ENCODE results near the gene DRC3. TPM values are rescaled to one million over a fixed set of nuclear protein-coding genes. Genes with fewer than 3 reads are reported as not detected.
"Not testable (repeated sequence)": the region's sequence is repeated elsewhere in the genome, so short reads cannot be mapped to it uniquely, and the experiment has no call there.

Gene DRC3
- total RNA-seq, 4 donors from 2014 or later = 4.3 to 8.6 (median 6.0) TPM

DNA sequence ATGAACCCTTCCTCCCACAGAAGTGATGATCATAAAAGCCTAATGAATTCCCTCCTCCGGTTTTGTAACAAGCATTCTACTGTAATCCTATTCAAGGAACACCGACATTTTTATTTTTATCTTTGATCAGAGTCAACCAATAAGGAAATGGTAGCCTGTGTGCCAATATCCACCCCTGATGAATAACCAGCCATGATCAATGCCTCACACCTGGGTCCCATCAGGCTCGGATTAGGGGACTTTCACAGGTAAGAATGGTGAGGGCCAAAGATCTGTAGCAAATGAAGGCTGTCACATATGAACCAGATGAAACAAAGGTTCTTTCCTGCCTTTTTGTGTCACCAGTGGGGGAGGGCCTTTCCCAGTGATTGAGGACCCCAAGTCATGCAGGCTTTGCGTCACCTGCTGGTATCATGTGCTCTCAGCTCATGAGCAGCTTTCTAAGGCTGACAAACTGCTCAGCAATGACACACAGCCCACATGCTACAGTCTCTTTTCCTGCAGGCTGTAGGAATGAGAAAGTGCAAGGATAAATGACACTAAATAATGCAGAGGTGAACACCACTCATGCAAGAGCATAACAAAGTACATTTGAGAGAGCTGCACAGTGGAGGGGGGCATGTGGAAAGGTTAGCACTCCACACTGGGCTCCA lies 35.3 kb upstream of the DRC3 start:
- peak overlapping the region in 3 of 4 donors; percentile 20 to 86 (median 83) for H3K27ac ChIP-seq
- H3K4me1 ChIP-seq = peaks cover 0 to 98% (median 56%) of the 10 kb centered on the region in 4 donors
- H3K9me3 ChIP-seq = no peaks in the 10 kb centered on the region
- no peaks in the 10 kb centered on the region for H3K36me3 ChIP-seq
- H3K4me3 ChIP-seq = no peak overlapping the region
- no peaks in the 10 kb centered on the region for H3K27me3 ChIP-seq
- TF ChIP-seq POLR2A (IDR thresholded peaks at IDR 0.05) = no peak
- TF ChIP-seq, protein P1, sequence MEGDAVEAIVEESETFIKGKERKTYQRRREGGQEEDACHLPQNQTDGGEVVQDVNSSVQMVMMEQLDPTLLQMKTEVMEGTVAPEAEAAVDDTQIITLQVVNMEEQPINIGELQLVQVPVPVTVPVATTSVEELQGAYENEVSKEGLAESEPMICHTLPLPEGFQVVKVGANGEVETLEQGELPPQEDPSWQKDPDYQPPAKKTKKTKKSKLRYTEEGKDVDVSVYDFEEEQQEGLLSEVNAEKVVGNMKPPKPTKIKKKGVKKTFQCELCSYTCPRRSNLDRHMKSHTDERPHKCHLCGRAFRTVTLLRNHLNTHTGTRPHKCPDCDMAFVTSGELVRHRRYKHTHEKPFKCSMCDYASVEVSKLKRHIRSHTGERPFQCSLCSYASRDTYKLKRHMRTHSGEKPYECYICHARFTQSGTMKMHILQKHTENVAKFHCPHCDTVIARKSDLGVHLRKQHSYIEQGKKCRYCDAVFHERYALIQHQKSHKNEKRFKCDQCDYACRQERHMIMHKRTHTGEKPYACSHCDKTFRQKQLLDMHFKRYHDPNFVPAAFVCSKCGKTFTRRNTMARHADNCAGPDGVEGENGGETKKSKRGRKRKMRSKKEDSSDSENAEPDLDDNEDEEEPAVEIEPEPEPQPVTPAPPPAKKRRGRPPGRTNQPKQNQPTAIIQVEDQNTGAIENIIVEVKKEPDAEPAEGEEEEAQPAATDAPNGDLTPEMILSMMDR (IDR thresholded peaks at IDR 0.05) = no peak
- no peak for TF ChIP-seq EP300 (IDR thresholded peaks at IDR 0.05)
- DNase-seq (ENCODE audit: low spot score in 2 of 2) = no peak
- 61 to 62% methylated on average over 4 of the region's 4 CpGs for WGBS, 2 donors

DNA sequence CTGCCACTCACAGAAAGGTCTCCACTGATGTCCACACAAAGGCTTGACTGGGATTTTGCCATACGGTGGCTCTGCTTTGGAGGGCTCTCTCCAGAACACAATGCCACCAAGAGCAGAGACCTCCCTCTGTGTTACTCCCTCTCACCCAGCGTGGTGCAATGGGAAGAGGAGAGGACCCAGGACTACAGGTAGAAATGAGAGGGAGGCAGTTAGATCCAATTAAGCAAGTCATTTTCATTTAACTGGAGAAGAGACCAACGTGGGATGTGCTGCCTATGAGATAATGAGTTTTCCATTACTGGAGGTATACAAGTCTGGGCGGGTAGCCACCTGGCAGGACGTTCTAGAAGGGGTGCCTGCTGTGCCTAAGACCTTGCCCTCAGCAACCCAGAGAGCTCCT lies 34.7 kb upstream of the DRC3 start:
- Histone ChIP-seq H3K27ac (peak overlapping the region in 3 of 4 donors; percentile 20 to 86 (median 83)), H3K4me1 (peaks cover 0 to 99% (median 59%) of the 10 kb centered on the region in 4 donors), H3K27me3 (no peaks in the 10 kb centered on the region), H3K9me3 (no peaks in the 10 kb centered on the region), H3K36me3 (no peaks in the 10 kb centered on the region), H3K4me3 (no peak overlapping the region)
- WGBS, 2 donors = 80 to 84% methylated on average over 5 of the region's 5 CpGs
- DNase-seq (ENCODE audit: low spot score in 2 of 2) = no peak
- TF ChIP-seq POLR2A (IDR thresholded peaks at IDR 0.05) = no peak
- TF ChIP-seq, protein P1 (IDR thresholded peaks at IDR 0.05) = no peak
- no peak for TF ChIP-seq EP300 (IDR thresholded peaks at IDR 0.05)

DNA sequence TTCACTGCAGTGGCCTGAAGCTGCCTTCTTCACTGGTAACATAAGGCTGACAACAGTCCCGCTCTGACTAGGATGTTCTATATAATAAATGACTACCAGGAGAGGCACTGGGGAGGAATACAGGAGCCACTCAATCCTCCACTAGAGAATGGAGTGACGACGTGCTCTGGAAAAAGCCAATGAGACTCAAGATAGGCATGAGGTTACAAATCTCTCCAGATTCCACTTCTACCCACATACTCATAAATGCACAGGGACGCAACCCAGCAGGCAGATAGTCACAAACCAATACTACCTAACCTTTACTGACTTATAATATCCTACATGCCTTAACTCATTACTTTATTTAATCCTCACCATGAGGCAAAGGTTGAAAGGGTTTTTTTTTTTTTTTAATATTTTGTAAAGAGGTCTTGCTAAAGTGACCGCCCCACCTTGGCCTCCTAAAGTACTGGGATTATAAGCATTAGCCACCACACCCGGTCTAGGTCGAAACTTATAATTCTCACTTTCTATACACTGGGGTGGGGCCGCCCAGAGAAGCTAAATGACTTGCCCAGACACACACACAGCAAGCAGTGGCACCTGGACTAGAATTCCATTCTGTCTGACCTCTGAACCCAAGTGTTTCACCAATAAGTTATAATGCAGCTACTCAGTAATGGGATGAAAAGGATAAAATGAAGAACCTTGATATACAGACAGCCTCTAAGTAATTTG lies 34.1 kb upstream of the DRC3 start:
- WGBS, 2 donors = 84 to 93% methylated on average over 8 of the region's 8 CpGs
- TF ChIP-seq EP300 (IDR thresholded peaks at IDR 0.05) (no peak), POLR2A (IDR thresholded peaks at IDR 0.05) (no peak)
- TF ChIP-seq, protein P1 (IDR thresholded peaks at IDR 0.05) = no peak
- H3K9me3 ChIP-seq = no peaks in the 10 kb centered on the region
- peaks cover 0 to 99% (median 62%) of the 10 kb centered on the region in 4 donors for H3K4me1 ChIP-seq
- no peaks in the 10 kb centered on the region for H3K36me3 ChIP-seq
- no peaks in the 10 kb centered on the region for H3K27me3 ChIP-seq
- no peak overlapping the region for H3K4me3 ChIP-seq
- DNase-seq (ENCODE audit: low spot score in 2 of 2) = no peak
- peak overlapping the region in 3 of 4 donors; percentile 20 to 86 (median 83) for H3K27ac ChIP-seq

DNA sequence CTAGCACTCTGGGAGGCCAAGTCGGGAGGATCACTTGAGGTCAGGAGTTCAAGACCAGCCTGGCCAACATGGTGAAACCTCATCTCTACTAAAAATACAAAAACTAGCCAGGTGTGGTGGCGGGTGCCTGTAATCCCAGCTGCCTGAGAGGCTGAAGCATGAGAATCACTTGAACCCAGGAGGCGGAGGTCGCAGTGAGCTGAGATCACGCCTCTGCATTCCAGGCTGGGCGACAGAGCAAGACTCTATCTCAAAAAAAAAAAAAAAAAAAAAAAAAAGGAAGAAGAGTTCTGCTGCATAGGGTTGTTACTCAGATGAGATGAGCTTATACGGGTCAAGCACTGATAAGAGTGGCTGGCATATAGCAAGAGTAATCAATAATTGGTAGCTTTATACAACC lies 32.7 kb upstream of the DRC3 start:
- H3K4me1 ChIP-seq = peaks cover 0 to 99% (median 69%) of the 10 kb centered on the region in 4 donors
- H3K27me3 ChIP-seq; H3K36me3 ChIP-seq; DNase-seq (ENCODE audit: low spot score in 2 of 2); H3K4me3 ChIP-seq; H3K9me3 ChIP-seq: not testable (repeated sequence)
- WGBS, 2 donors = 88 to 89% methylated on average over 7 of the region's 7 CpGs
- peak overlapping the region in 2 of 4 donors; percentile 77 to 81 for H3K27ac ChIP-seq

DNA sequence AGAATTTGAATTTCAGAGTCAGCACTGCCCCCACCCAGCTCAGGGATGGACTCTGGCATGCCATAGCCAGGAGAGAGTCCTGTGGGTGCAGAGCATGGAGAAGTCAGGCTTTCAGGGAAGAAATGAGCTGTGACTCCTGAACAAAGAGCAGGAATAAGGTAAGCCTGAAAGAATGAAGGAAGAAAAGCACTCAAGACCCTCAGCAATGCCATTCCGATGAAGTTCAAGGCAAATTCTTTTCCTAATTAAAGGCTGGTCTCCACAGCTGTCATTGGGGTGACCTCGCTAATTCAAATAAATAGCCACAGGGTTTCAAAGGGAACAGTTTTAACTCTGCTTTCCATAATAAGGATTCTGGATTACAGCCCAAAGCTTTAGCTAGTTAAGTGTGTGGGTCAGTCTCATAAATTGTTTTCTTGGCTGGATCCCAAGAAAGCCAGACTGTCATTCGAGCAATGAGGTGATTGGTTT lies 32.2 kb upstream of the DRC3 start:
- Histone ChIP-seq H3K27ac (peak overlapping the region in 3 of 4 donors; percentile 0 to 81 (median 77)), H3K36me3 (no peaks in the 10 kb centered on the region), H3K27me3 (no peaks in the 10 kb centered on the region), H3K4me1 (peaks cover 0 to 99% (median 66%) of the 10 kb centered on the region in 4 donors), H3K9me3 (no peaks in the 10 kb centered on the region), H3K4me3 (no peak overlapping the region)
- TF ChIP-seq, protein P1 (IDR thresholded peaks at IDR 0.05) = no peak
- TF ChIP-seq EP300 (IDR thresholded peaks at IDR 0.05) = no peak
- no peak for TF ChIP-seq POLR2A (IDR thresholded peaks at IDR 0.05)
- WGBS, 2 donors = 27 to 29% methylated on average over 3 of the region's 3 CpGs
- DNase-seq (ENCODE audit: low spot score in 2 of 2) = no peak
